ENCODE results near the gene MARK2.
A peak's percentile ranks its signal among the peaks of the same experiment; 100 is the strongest.
"Not testable (repeated sequence)": the region's sequence is repeated elsewhere in the genome, so short reads cannot be mapped to it uniquely, and the experiment has no call there.

Gene MARK2

DNA sequence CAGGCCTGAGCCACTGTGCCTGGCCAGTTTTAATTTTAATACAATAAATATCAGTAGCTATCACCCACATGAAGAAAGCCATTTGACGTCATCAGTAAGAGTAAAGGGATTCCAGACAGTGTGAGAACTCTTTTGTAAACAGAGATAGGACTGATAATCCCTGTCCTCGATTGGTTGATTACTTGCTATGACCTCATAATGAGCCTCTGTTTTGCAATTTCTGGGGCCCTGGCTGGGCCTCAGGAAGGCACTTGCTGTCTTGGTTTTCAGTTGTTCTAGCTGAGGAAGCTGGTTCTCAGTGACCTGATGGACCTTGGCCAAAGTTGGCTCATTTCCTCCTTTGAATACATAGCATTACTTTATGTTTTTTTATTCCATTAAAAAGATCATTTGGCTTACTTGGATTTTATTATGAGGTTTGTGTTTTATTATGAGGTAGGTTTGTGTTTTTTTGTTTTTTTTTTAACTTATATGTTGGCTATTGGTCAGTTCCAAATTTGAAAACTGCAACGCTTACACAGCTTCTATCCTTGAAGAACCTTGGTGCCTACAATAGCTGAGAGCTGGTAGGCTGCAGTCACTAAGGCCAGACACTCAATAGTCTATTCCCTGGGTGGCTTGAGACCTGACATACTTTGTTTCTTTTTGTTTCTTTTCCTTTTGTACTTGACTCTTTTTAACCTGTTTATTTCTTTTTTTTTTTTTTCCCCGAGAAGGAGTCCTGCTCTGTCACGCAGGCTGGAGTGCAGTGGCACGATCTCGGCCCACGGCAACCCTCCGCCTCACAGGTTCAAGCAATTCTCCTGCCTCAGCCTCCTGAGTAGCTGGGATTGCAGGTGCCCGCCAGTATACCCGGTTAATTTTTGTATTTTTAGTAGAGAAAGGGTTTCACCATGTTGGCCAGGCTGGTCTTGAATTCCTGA is 20.0 kb downstream of the MARK2 start:
- DNase-seq: no peak

DNA sequence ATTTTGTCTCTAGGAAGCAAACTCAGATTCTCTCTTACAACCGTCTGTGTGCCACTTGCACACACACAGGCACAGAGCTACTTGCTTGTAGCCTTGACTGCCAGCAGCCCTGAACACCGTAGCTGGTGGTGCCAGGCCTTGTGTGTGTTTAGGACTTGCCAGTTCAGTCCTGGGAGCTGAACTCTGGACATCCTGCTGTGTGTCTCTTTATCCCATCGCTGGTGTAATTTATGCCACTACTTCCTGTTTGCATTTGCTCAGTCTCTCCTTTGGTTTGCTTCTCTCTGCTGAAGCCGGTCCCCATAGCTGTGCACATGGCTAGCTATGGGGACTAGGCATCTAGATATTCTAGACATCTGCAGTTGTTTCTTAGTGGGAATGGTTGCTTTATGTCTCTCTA is 24.0 kb downstream of the MARK2 start:
- DNase-seq: no peak

DNA sequence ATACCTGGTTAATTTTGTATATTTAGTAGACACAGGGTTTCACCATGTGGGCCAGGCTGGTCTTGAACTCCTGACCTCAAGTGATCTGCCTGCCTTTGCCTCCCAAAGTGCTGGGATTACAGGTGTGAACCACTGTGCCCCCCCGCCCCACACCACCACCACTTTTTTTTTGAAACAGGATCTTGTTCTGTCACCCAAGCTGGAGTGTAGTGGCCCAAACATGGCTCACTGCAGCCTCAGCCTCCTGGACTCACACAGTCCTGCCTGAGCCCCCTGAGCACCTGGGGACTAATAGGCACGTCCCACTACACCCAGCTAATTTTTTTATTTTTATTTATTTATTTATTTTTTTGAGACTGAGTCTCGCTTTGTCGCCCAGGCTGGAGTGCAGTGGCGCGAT is 24.7 kb downstream of the MARK2 start:
- DNase-seq: not testable (repeated sequence)

DNA sequence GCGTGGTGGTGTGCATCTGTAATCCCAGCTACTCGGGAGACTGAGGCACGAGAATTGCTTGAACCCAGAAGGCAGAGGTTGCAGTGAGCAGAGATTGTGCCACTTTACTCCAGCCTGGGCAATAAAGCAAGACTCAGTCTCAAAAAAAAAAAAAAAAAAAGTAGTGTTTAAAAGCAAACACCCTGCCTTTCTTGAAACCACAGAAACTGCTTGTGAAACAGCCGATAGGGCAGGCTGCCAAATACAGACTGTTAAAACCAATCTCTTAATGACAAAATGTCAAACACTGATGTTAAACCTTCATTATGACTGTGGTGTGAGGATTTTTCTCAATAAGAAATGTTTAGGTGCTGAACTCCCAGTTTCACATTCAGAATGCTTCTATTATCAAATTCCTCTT is 27.3 kb downstream of the MARK2 start:
- DNase-seq: no peak

DNA sequence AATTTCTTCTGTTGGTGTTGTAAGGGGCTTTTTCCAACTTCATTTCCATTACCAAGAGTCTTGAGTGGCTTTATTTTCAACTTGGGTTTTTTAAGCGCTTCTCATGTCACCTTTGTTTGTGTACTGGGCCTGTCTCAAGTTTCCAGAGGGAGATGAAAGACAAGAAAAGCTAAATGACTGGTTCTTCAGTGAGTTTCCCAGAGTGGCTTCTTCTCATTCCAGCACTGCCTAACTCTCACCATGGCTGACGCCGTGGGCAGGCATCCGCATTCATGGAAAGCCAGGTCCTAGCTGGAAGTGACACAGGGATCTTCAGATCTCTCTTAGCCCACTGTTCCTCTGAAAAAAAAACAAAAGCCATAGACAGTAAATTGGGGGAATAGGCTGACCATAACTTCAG is 28.6 kb downstream of the MARK2 start:
- no peak for DNase-seq

DNA sequence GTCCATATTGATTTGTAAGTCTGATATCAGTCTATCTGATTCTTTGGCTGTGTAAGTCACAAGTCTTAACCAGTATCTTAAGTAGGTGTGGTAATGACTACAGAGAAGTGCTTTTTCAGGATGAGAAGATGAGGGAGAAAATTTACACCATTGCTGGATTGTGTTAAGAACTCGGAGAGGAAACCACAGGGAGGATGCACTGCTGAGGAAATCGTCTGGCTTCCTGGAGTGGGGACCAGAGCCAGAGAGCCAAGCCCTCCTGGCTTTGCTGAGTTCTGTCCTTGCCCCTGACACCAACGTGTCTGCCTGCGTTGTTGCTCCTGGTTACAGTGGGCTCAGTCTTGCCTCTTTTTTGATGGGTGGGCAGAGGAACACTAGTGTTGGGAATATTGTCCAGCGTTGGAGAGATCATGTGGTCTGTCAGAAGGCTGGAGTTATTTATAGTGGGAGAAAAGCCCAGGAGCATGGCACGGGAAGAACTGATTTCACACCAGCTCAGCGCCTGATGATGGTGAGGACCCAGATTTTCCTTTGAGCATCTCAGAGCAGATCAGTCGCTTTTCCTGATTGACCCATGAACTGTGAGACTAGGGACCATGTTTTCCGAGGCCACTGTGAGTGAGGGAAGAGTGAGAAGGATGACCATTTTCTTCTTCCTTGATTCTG is 29.6 kb downstream of the MARK2 start:
- DNase-seq: no peak

DNA sequence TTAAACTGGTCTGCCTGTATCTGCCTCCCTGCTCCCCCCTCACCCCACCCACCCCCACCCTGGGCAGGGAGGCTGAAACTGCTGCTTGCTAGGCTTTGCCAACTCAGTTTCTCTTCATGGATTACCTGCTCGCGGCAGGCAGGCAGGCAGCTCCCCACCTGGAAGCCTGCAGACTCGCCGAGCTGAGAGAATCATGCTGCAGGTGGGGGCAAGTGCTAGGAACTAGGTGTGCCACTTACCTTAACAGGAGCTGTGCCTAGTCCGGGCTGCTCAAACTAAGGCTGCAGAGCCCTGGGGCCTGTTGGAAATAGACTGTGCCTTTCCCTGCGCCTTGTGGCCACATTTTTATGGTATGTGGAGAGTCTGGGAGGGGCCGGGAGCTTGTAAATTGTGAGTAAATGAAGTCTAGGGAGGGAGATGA is 30.3 kb downstream of the MARK2 start:
- DNase-seq: no peak

DNA sequence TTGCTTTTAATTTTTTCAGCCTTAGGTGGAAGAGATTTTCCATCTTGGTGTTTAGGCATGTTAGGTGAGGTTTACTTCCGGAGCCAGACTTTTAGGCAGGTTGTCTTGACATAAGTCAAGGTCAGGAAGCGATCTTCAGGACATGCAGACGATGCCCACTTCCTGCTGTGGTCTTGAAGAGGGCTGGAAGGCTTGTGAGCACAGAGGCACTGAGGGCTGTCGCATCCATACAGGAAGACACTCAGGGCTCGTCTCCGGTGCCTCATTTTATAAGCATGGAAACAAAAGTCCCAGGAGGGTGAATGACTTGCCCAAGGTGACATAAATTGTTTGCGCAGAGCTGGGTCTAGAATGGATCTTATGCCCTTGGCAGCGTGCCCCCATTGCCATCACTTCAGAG is 30.8 kb downstream of the MARK2 start:
- no peak for DNase-seq

DNA sequence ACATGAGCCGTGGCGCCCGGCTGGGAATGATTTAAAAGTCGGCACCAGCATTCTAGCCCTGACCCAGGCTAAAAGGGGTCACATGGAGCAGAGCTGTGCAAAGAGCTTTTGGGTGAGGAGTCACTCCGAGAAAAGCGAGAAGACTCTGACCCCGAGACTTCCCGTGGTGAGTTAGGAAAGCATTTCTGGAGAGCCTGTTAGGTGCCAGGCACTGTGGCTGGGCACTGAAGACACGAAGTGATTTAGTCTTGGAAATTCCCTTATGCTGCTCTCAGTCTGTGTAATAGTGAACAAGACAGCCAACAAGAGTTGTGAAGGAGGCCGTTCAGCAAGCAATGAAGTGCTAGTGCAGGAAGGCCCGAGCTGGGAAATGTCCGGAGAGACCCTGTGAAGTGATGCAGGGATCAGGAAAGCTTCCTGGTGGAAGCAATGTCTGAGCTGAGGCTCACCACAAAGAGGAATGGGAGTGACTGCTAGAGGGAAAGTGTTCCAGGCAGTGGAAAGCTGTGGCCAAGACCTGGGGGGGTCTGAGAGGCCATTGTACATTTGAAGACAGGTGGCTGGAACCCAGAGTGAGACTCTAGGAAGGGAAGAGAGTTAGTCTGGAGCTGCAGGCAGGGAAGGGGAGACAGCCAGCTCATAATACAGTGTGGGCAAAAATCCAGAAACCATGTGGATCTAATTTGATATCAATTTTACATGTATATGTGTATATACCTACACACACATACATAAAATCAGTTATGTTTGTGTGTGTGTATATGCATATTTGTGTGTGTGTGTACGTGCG is 31.6 kb downstream of the MARK2 start:
- DNase-seq: no peak

DNA sequence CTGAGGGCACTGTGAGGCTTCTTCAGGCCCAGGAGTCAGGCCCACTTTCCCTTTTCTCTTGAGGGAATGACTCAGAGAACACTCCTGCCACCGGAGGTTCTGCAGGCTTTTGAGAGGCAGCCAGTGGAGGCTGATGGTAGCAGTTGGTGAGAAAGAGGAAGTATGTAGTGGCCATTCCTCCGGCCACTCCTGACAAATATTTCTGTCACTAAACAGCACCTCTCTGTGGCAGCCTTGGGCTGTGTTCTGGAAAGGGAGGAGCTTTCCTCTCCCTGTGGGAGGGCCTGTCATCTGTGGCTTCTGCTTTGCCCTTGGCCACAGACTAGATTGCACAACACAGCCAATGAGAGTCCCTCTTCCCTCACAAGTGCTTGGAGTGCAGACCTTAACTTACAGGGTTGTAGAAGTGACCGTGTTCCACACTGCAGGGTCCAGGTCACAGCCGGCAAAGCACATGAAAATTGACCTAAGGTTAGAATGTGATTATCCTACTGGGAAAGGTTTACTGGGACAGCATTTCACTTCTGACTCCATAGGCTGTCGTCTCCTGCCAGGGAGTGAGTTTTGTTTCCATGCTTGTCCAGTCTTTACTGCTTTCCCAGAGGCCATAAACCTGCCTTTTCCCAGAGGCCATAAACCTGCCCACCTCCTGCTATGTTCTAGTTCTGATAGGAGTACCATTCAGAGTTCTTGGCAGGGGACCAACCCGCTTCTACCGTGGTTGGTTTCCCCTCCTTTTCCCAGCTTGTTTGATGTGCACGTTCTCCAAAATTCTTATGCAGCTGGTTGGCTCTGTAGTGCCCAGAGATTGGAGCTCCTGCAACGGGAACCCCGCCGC is 33.3 kb downstream of the MARK2 start:
- peak; percentile 71 for DNase-seq

DNA sequence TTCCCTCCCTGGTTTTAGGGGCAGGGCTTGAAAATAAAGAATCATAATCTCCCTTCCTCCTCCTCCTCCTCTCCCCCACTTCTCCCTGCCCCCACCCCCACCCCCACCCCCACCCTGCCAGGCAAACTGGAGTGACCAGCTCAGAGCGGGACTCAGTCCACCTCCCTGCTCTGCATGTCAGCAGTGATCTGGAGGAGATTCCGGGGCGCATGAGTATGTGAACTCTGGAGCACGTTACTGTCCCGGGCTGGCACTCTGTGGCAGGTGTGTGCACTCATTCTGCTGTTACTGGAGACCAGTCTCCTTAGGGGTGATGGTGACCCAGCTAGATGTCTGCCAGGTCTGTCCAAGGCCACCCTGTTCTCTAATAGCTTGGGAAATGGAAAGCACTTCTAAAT is 33.9 kb downstream of the MARK2 start:
- no peak for DNase-seq

DNA sequence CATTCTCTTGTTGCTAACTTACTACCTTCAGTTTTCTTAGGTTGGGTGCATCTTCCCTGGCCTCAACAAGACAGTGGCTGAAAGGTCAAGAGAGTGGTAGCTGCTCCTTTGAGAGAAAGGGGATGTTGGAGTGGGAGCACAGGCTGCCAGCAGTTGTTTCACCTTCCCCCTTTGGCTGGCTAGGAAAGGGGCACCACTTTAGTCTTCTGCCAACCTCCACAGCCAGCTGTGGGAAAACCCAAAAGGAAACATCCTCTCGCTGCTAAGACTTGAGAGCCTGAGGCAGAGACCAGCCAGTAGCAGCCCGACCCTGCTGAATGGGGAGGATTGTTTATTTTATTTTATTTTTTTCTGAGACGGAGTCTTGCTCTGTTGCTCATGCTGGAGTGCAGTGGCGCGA is 34.4 kb downstream of the MARK2 start:
- DNase-seq: no peak

DNA sequence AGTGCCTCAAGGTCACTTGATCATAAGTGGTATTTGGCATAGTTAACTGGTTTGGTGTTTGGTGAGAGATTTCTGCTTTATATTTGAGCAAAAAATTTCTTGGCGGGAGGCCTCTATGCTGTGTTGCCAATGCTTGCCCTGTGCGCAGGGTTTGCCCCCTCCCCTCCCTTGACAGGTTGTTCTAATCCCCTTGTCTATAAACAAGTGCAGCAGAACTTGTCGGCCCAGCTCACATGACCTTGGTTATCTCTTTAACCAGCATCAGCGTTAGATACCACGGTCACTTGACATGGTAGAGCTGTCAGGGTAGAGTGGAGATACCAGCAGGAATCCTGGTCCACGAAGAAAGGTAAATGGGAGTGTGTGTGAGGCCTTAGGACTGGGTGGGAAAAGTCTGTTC is 35.6 kb downstream of the MARK2 start:
- no peak for DNase-seq

DNA sequence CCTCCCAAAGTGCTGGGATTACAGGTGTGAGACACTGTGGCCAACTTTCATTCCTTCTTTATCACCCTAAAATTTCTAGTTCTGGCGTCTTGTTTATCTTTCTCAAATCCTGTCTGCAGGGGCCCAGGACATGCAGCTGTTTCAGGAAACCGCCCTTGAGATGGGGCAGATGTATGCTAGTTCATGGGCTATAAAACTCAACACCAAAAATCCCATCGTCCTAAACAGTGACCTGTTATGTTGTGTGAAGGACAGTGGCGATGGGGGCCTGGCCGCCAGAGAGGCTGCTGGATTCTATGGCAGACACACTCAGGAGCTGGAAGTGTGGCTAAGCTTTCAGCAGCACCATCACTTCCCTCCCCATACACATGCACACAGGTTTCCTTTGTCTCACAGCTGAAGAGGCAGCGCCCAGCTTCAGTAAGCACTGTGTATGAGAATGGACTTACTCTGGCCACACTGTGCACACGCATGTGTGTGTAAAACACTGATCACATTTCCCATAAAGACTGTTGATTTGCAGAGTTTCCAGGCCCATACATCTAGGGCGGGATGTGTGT is 36.7 kb downstream of the MARK2 start:
- no peak for DNase-seq

DNA sequence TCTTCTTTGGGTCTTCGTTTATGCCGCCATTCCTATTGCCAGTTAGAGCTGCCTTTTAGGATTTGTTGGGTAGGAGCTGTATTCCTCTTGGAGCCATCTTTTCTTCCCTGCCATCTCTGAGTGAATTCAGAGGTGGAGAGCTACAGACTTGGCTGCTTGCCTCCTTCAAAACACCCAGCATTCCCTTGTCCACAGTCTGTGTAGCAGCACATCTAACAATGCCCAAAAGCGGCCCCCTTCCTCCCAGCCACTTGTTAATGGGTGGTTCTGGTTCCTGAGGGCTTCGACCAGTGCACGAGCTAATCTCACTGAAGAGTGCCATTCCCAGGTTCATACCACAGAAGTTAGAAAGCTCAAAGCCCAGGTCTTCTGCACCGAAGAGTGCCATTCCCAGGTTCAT is 37.7 kb downstream of the MARK2 start:
- DNase-seq: no peak

DNA sequence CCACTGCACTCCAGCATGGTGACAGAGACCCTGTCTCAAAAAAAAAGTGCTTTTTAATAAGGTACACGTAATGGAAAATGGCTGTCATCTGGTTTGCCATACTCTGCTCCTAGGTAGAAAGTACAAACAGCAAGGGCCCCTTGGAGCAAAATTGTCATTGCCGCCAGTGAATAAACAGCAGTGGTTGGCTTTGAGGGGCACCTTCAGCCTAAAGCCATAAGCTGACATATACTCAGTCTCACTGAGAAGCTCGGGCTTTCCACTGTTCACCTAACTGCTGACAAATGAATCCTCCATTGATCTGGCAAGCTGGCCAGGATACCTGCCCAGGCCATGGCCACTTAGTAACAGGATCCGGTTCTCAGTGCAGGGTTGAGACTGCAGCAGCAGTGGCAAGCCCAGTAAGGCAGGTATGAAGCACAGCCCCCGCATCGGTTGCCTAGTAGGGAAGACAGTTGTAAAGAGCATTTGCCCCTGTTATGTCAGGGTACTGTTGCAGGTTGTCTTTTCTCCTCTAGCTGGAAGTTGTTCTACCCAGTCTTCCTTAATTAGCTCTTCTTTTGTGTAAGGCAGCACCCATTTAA is 38.8 kb downstream of the MARK2 start:
- DNase-seq: no peak

DNA sequence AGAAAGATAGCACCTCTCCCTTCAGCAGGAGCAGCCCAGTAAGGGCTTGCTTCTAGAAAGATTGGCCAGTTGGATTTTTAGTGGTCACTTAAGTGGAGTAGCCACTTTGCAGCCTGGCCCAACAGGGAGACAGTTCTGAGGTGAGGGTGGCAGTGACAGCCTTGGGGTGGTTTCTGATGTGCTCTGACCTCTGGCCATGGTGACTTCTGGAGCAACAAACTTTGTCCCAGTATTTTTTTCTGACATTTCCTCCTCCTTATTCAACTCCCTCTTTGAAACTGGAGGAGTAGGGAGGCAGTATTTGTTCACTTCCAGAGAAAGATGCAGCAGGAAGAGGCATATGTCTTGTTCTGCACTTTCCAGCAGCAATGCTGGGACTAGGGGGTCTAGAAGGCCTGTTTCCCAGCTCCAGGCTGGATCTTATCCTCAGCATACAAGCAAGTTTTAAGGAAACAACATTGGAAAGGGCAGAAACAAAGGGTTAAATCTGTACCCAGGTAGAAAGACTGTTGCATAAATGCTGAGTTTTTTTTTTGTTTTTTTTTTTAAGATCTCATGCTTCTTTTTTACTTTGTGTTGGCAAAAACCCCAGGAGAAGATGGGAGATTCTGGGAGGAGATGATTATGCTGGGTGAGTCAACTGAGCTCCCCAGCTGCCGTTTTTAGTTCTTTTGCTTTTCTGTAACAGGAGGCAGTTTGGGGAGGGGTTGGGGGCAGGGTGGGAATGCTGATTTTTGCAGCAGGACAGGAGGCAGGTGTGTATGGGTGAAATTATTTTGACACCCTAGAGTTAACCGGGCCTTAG is 40.9 kb downstream of the MARK2 start:
- no peak for DNase-seq

DNA sequence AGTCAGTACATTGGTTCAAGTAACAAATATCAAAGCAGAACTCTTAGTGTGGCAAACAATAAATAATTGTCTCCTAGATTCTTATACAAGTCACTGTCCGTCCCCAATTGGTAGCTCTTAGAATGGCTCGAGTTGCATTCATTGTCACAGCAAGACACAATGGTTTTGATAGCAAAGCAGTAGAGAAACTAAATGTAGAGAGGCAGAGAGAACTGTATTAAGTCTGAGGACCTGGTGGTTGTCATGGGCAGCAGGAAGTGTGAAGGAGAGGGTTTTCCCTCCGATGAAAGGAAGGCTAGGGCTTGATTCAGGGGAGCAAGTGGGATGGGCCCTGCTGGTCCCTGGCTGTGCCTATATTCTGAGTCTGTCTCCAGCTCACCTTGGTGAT is 41.5 kb downstream of the MARK2 start:
- no peak for DNase-seq

DNA sequence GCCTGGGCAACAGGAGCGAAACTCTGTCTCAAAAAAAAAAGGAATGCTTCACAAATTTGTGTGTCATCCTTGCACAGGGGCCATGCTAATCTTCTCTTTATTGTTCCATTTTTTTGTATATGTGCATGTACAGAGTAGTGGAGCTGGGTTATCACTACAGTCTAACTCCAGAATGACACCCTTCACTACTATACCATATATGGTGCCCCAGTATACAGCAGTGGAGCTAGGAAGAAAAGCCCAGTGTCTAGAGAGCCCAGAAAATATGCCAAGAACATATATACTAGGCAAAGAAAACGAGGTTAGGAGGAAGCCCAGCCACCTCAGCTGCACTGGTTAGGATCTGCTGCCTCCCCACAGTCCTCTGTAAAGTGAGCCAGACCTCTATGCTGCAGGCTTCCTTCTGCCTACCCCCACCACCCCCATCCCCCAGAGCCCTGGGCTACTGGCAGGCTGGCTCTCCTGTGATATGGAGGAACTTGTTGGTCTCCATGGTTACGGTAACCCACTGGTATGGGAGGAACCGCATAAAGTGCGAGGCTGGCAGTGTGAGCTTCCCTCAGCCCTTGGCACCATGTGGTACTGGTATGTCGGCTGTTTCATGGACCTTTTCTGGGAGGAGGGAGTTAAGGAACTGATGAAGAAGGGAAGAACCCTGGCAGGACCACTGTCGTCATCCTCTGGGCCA is 43.8 kb downstream of the MARK2 start:
- DNase-seq: peak; percentile 42

DNA sequence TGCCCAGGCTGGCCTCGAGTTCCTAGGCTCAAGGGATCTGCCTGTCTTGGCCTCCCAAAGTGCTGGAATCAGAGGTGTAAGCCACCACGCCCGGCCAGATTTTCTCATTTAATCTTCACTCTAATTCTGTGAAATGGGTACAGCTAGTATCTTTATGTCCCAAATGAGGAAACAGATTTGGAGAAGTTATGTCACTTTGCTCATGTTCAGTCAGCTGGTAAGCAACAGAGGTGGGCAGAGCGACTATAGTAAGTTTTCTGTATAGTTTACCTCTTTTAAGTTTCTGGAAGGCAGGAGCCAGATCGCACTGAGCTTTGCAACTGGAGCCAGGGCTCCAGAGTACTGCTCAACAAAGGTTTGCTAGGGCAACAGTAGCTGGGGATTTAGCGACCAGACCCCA is 44.9 kb downstream of the MARK2 start:
- DNase-seq: no peak

Measured in retina (tissue), 1 donor.